GM19240 (cell line): ENCODE data around the gene SIRT5.

Experiments
- DNase-seq: peaks from one replicate; pipeline ENCODE4 v3.0.0; 2011; ENCODE audit warnings: low spot score; ENCODE audit not compliant: insufficient read length

The SIRT5 gene

GRCh38 chr6:13550656-13551055, 23.7 kb upstream of the SIRT5 start:
- DNase-seq: no peak

DNA sequence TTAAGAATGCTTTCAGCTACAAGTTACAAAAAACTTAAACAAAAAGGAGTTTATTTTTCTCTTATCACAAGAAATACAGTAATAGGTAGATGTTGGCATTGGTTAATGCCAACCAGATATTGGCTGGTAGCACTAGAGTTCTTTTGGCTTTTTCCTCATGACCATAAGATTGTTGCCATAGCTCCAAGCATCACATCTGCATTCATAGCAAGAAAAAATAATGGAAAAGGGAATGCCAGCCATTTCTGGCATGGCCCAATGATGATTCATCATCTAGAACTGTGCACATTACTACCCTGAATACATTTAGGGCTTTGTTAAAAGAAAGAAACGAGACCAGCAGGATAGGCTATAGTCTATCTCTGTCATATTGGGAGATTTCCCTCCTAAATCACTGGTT, 20.8 kb upstream of the SIRT5 start:
- DNase-seq: no peak

DNA sequence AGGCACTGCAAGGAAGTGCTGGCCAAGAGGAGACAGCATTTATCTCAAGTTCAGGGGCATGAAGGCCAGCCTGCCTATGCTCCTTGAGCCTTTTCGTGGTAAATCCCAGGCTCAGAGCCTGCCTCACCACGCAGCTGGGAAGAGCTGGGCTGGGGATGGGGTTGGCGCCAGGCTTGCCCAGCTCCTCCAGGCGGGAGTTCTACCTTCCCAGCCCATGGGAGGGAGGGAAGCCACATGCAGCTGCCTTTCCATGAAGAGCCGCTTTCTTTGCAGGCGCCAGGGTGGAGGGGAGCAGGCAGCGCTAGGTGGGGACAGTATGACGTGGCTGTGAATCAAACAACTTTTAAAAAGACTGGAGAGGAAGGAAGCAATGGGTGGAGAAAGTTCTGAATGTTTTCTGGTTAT, 19.5 kb upstream of the SIRT5 start:
- no peak for DNase-seq

GRCh38 chr6:13557841-13558240, 16.6 kb upstream of the SIRT5 start:
- no peak for DNase-seq

GRCh38 chr6:13558718-13559117, 15.7 kb upstream of the SIRT5 start:
- no peak for DNase-seq

DNA sequence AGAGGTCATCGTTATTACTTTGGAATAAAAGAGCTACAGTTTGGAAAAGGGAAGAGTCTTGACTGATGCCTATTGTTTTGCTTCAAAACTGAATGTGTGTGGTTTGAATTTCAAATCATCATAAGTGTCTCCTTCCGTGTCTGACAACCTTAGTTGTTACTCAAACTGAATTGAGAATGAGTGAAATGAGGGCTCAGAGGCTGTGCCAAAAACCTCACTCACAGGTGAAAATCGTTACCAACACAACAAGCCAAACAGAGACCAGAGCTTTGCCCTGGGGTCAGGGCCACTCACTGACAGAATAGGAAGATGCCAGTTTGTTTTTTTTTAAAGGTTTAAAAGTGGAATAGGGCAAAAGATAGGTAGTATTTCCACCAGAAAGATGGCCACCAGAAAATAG, 15.2 kb upstream of the SIRT5 start:
- DNase-seq: no peak

DNA sequence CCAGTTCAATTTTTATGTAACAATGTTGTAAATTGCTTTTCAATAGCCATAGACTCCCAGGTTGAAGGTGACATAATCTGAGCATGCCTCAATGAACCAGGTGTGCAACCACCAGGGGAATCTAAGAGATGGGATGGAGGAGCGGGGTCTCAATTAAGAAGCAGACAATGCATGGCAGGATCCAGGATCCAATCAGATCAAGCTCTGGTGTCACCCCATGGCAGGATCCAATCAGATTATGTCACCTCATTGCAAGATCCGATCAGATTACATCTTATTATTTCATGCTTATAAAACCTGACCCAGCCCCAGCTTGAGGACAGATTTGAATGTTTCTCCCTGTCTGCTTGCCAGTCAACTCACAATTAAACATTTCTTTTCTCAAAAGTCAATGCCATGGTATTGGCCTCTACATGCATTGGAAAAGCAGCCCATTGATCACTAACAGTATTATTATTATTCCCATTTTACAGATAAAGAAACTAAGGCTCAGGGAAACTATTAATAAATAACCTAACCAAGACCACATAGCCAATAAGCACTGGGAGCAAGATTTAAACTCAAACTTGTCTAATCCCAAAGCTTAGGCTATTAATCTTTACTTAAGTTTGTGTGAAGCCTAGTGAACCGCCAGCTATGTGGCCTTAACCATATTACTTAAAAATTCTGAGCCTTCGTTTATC, 14.3 kb upstream of the SIRT5 start:
- no peak for DNase-seq

- no peak for DNase-seq
These were observed 13.8 kb upstream of the SIRT5 start for GRCh38 chr6:13560651-13561044.

- no peak for DNase-seq
These were observed 12.7 kb upstream of the SIRT5 start for GRCh38 chr6:13561624-13562267.

DNA sequence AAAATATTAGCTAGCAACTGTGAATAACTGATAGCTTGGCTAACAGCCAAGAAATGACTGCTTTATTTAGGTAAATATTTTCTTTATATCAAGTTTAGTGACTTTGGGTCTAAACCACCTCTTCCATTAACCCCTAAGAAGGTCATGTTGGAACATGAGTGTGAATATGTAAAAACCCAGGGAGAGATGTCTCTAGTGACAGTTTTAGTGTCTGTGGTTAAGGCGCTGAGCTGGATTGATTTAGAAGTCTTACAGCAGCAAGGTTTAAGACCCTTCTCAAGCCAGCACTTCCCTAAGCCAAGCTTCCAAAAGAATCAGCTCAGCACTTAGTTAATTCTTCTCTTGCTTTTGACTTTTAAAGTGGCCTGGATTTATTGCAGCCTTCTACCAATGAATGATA, 11.4 kb upstream of the SIRT5 start:
- no peak for DNase-seq

GRCh38 chr6:13565921-13566320, 8.5 kb upstream of the SIRT5 start:
- DNase-seq: no peak

DNA sequence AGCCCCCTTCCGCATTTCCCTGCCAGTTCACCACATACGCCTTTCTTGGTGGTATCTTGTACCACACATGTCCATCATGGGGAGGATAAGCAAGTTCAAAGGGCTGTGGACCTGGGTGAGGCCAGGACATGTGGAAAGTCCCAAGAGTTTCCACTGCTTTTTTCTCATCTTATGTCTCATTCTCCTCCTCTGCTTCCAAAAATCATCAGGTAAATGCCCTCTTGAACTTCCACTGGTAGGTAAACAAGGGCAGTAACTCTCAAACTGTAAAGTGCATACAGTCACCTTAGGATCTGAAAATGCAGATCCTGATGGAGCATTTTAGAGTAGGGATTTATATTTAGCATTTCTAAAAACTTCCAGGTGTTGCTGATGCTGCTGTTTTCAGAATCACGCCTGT, 7.9 kb upstream of the SIRT5 start:
- DNase-seq: no peak

GRCh38 chr6:13568970-13569369, 5.4 kb upstream of the SIRT5 start:
- DNase-seq: no peak

GRCh38 chr6:13572240-13572639, 2.2 kb upstream of the SIRT5 start:
- DNase-seq: no peak

GRCh38 chr6:13572951-13573654, 1.3 kb upstream of the SIRT5 start:
- no peak for DNase-seq

DNA sequence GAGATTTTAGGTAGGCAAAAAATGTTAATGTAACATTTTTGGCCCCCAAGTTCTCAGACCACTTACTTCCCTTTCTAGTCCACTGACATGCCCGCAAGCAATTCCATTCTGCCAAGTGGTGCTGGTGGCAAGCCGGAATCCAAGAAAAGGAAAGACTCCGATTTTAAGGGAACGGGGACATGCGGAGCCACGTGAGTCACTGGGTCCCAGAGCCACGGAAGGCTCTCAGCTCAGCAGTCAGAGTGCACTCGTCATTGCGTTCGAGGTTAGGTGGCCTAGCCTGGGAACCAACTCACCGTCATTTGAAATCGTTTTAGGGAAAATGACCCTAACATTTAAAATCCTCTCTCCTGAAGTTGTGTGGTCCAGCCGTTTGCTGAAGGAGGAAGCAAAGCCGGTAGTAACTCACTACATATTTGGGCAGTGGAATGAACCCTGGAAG, 711 bp upstream of the SIRT5 start:
- no peak for DNase-seq

- DNase-seq: peak; percentile 87
These were observed 241 bp upstream of the SIRT5 start for GRCh38 chr6:13574149-13574570.

DNA sequence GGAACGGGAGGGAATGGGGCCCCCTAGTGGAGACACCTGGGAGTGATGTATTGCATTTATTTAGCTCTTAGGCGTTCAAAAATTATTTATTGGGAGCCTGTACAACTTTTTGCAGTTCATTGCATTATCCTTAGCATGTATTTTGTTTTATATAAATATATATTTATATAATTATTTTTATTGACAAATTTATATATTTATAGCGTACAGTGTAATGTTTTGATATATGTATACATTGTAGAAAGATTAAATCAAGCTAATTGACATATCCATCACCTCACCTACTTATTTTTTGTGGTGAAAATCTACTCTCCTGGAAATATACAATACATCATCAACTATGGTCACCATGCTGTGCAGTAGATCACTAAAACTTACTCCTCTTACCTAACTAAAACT, 975 bp downstream of the SIRT5 start:
- DNase-seq: no peak

GRCh38 chr6:13576017-13576416, 1.6 kb downstream of the SIRT5 start:
- no peak for DNase-seq

GRCh38 chr6:13577926-13578325, 3.5 kb downstream of the SIRT5 start:
- no peak for DNase-seq

GRCh38 chr6:13579911-13580310, 5.5 kb downstream of the SIRT5 start:
- DNase-seq: no peak

- no peak for DNase-seq
These were observed 7.4 kb downstream of the SIRT5 start for GRCh38 chr6:13581700-13582229.
